CD4-positive, alpha-beta T cell (primary cell): ENCODE data around the gene CFAP54. TPM values are rescaled to one million over a fixed set of nuclear protein-coding genes. Genes with fewer than 3 reads are reported as not detected.

Experiments used
- ATAC-seq: fragments of 200-7000 bp; cut with Tn5 transposase; one replicate; pipeline ENCODE4 v1.10.0; 2022; ENCODE audit warnings: mild to moderate bottlenecking; ENCODE audit not compliant: poor library complexity
- CTCF ChIA-PET: fragments of 350-600 bp; sonication (Branson Sonifier 250); formaldehyde crosslinking; loops from one replicate; lab custom pipeline; 2021; ENCODE audit warnings: antibody characterized with exemption, inconsistent platforms; lab: Charles Lee
- POLR2A ChIA-PET: fragments of 350-600 bp; sonication (Branson Sonifier 250); formaldehyde crosslinking; loops from one replicate; lab custom pipeline; 2021; ENCODE audit warnings: antibody characterized with exemption, inconsistent platforms; lab: Charles Lee
- DNase-seq, 14 experiments: peaks; one replicate each; pipeline ENCODE4 v3.0.0-alpha.2; 2013 to 2020; ENCODE audit warnings: mixed read lengths in 2 of 14
- H3K27ac ChIP-seq, 2 donors: one replicate each; pipeline versions ENCODE4 v1.5.1 to v1.7.0; 2013; ENCODE audit warnings: low read length in 2 of 2, low read depth in 1 of 2, mild to moderate bottlenecking in 1 of 2
- H3K27me3 ChIP-seq, 2 experiments: 1 replicate in 1 of 2; 2 replicates in 1 of 2; pipeline versions ENCODE4 v1.6.1 to v1.7.0; 2013; ENCODE audit warnings: low read length in 2 of 2, control low read depth in 1 of 2, mild to moderate bottlenecking in 1 of 2, moderate library complexity in 1 of 2; ENCODE audit not compliant: insufficient read depth in 2 of 2, control insufficient read depth in 1 of 2
- H3K36me3 ChIP-seq: one replicate; pipeline ENCODE4 v1.6.1; 2013; ENCODE audit warnings: low read length, control low read depth; ENCODE audit not compliant: insufficient read depth
- H3K4me1 ChIP-seq: one replicate; pipeline ENCODE4 v1.6.1; 2013; ENCODE audit warnings: low read length, control low read depth; ENCODE audit not compliant: insufficient read depth
- H3K4me3 ChIP-seq: one replicate; pipeline ENCODE4 v1.5.1; 2013; ENCODE audit warnings: mild to moderate bottlenecking, low read length, moderate library complexity
- H3K9me3 ChIP-seq, 2 experiments: 1 replicate in 1 of 2; 2 replicates in 1 of 2; pipeline versions ENCODE4 v1.6.1 to v1.7.0; 2013; ENCODE audit warnings: low read length in 2 of 2, mild to moderate bottlenecking in 2 of 2, control low read depth in 1 of 2, moderate library complexity in 1 of 2; ENCODE audit not compliant: control insufficient read depth in 1 of 2, insufficient read depth in 1 of 2
- H3K27ac Mint-ChIP-seq: one replicate; pipeline ENCODE4 v1.8.0; 2020; ENCODE audit warnings: mixed read lengths
- H3K27me3 Mint-ChIP-seq: one replicate; pipeline ENCODE4 v1.8.0; 2021; ENCODE audit warnings: mixed read lengths
- H3K36me3 Mint-ChIP-seq: one replicate; pipeline ENCODE4 v1.8.0; 2021; ENCODE audit warnings: low read depth, mixed read lengths
- H3K4me1 Mint-ChIP-seq: one replicate; pipeline ENCODE4 v1.8.0; 2021; ENCODE audit warnings: low read depth, mixed read lengths
- H3K4me3 Mint-ChIP-seq: one replicate; pipeline ENCODE4 v1.8.0; 2020; ENCODE audit warnings: mild to moderate bottlenecking, mixed read lengths
- H3K9me3 Mint-ChIP-seq: one replicate; pipeline ENCODE4 v1.8.0; 2020; ENCODE audit warnings: mixed read lengths
- CTCF ChIP-seq: fragments of 200-600 bp; IDR thresholded peaks from one replicate; pipeline ENCODE4 v1.8.0; 2022; ENCODE audit warnings: antibody characterized with exemption, mild to moderate bottlenecking
- intact Hi-C, 2 experiments: fragments of 100-400 bp; cut with DNase I in 1 of 2; cut with micrococcal nuclease in 1 of 2; formaldehyde crosslinking; loops; one replicate each; pipeline versions ENCODE4 v1.15.1 to v1.9.0; 2023 to 2025; cut with DNase I, micrococcal nuclease
- total RNA-seq, 174 experiments: library from RNA in 2 of 174; stranded (reverse) in 2 of 174; gene quantifications; one replicate each; pipeline ENCODE4 v1.2.3 and lab custom pipeline; 2021 to 2026

CFAP54 gene
- total RNA-seq, 2 experiments from 2014 or later, result 0.20 to 0.22 TPM

DNA sequence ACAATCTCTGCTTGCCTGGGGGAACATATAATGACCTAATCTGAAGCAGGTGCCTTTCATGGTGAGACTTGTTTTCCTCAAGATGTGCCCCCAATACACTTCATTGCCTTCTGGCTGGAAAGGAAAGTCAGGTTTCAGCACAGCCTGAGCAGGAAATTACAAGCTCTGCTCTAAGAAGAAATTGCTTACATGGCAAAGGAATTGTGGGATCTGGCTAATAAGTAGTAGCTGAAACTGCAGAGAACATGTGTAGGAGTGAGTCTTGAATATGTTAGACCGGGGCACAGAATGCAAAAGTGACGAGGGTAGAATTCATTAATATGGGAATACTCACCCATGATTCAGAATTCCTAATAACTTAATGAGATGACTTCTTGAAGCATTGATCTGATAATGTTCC is 6.3 kb upstream of the CFAP54 start:
- Mint-ChIP-seq H3K4me3 (no peak overlapping the region), H3K4me1 (peaks cover 11% of the 10 kb centered on the region), H3K9me3 (no peaks in the 10 kb centered on the region), H3K27ac (no peak overlapping the region), H3K27me3 (no peaks in the 10 kb centered on the region), H3K36me3 (no peaks in the 10 kb centered on the region)
- ATAC-seq, result no peak
- no peak for TF ChIP-seq CTCF
- CTCF ChIA-PET, result no interaction called here
- intact Hi-C loops, result loop anchor here in 1 of 2 experiments (5.0 kb wide), 1 partner anchor 36 kb away; no protein-coding TSS in a partner anchor
- H3K36me3 ChIP-seq, result no peaks in the 10 kb centered on the region
- H3K4me1 ChIP-seq, result peaks cover 15% of the 10 kb centered on the region
- H3K27me3 ChIP-seq, result no peaks in the 10 kb centered on the region
- H3K9me3 ChIP-seq, result no peaks in the 10 kb centered on the region
- POLR2A ChIA-PET, result no interaction called here
- no peak overlapping the region for H3K4me3 ChIP-seq
- no peak overlapping the region for H3K27ac ChIP-seq
- DNase-seq, result no peak

- peaks cover 29% of the 10 kb centered on the region for H3K4me1 ChIP-seq
- DNase-seq, result no peak
- H3K4me3 ChIP-seq, result no peak overlapping the region
- POLR2A ChIA-PET, result interaction anchor here (0.8 to 1.0 kb wide), 2 partner anchors 41 to 86 kb away, joined by 4 read pairs; no protein-coding TSS in a partner anchor
- Mint-ChIP-seq H3K27ac (no peak overlapping the region), H3K4me3 (no peak overlapping the region), H3K27me3 (peaks cover 6% of the 10 kb centered on the region), H3K4me1 (peaks cover 19% of the 10 kb centered on the region), H3K36me3 (no peaks in the 10 kb centered on the region), H3K9me3 (no peaks in the 10 kb centered on the region)
- no peaks in the 10 kb centered on the region for H3K27me3 ChIP-seq
- H3K27ac ChIP-seq, result no peak overlapping the region
- intact Hi-C loops, result loop anchor here in 1 of 2 experiments (5.0 kb wide), 1 partner anchor 290 kb away; no protein-coding TSS in a partner anchor
- H3K36me3 ChIP-seq, result no peaks in the 10 kb centered on the region
- H3K9me3 ChIP-seq, result no peaks in the 10 kb centered on the region
- ATAC-seq, result no peak
- CTCF ChIA-PET, result interaction anchor here (1.7 to 2.7 kb wide), 2 partner anchors 41 to 87 kb away, joined by 6 to 14 read pairs; partner anchors contain the start of gene CDK17
- no peak for TF ChIP-seq CTCF
Observed at GRCh38 chr12:96486751-96487613, 2.4 kb upstream of the CFAP54 start.

- Histone ChIP-seq H3K27ac (no peak overlapping the region), H3K4me3 (no peak overlapping the region), H3K36me3 (no peaks in the 10 kb centered on the region), H3K4me1 (peaks cover 29% of the 10 kb centered on the region), H3K9me3 (no peaks in the 10 kb centered on the region), H3K27me3 (no peaks in the 10 kb centered on the region)
- no peak for ATAC-seq
- CTCF ChIA-PET, result interaction anchor here (1.7 kb wide), 1 partner anchor 42 kb away, joined by 6 read pairs; no protein-coding TSS in a partner anchor
- Mint-ChIP-seq H3K9me3 (no peaks in the 10 kb centered on the region), H3K36me3 (no peaks in the 10 kb centered on the region), H3K4me1 (peaks cover 19% of the 10 kb centered on the region), H3K27me3 (peaks cover 6% of the 10 kb centered on the region), H3K27ac (no peak overlapping the region), H3K4me3 (no peak overlapping the region)
- intact Hi-C loops, result loop anchor here (2.0 to 5.0 kb wide), 2 partner anchors 87 to 290 kb away; partner anchors contain the start of gene CDK17 (in 1 of the 2)
- no peak for DNase-seq
- no peak for TF ChIP-seq CTCF
- POLR2A ChIA-PET, result no interaction called here
Observed at GRCh38 chr12:96487634-96488033, 1.7 kb upstream of the CFAP54 start.
